ENCODE data around the gene CDT1. TPM values are rescaled to one million over a fixed set of nuclear protein-coding genes. Genes with fewer than 3 reads are reported as not detected.

CDT1 gene
- total and polyA plus RNA-seq, 4 donors = 2.0 to 5.8 (median 3.3) TPM

GRCh38 chr16:88812513-88813268 lies 9.1 kb downstream of the CDT1 start:
- no peaks in the 10 kb centered on the region for H3K9me3 ChIP-seq (ENCODE audit: control insufficient read depth in 4 of 4, insufficient read depth in 3 of 4, low read length in 3 of 4)
- TF ChIP-seq CTCF (IDR thresholded peaks at IDR 0.05; ENCODE audit: control extremely low read depth, extremely low read depth) = no peak
- no peaks in the 10 kb centered on the region for H3K27me3 ChIP-seq (ENCODE audit: control insufficient read depth in 3 of 3, insufficient read depth in 3 of 3, low read length in 2 of 3)
- peaks cover 0 to 26% (median 9%) of the 10 kb centered on the region in 5 donors for H3K4me1 ChIP-seq (ENCODE audit: control insufficient read depth in 5 of 5, insufficient read depth in 5 of 5, low read length in 5 of 5)
- DNase-seq (peak in 2 of 3 donors; percentile 63 to 74), ATAC-seq (ENCODE audit: insufficient read depth, low FRiP score) (no peak)
- 34 to 41% methylated on average over 37 of the region's 37 CpGs for WGBS, 2 donors
- H3K27ac ChIP-seq (ENCODE audit: low read depth in 1 of 2, low read length in 1 of 2) = peak overlapping the region; percentile 81 to 85
- peaks cover 0 to 17% (median 5%) of the 10 kb centered on the region in 4 donors for H3K36me3 ChIP-seq (ENCODE audit: control insufficient read depth in 4 of 4, insufficient read depth in 4 of 4, low read length in 4 of 4)
- H3K9ac ChIP-seq (ENCODE audit: insufficient read depth in 1 of 2, low read length in 2 of 2) = no peak overlapping the region
- H3K4me3 ChIP-seq = peak overlapping the region; percentile 66

- H3K36me3 ChIP-seq (ENCODE audit: control insufficient read depth in 4 of 4, insufficient read depth in 4 of 4, low read length in 4 of 4) = peaks cover 0 to 12% (median 5%) of the 10 kb centered on the region in 4 donors
- H3K27me3 ChIP-seq (ENCODE audit: control insufficient read depth in 3 of 3, insufficient read depth in 3 of 3, low read length in 2 of 3) = no peaks in the 10 kb centered on the region
- H3K9me3 ChIP-seq (ENCODE audit: control insufficient read depth in 4 of 4, insufficient read depth in 3 of 4, low read length in 3 of 4) = no peaks in the 10 kb centered on the region
- H3K9ac ChIP-seq (ENCODE audit: insufficient read depth in 1 of 2, low read length in 2 of 2) = no peak overlapping the region
- peaks cover 0 to 34% (median 11%) of the 10 kb centered on the region in 5 donors for H3K4me1 ChIP-seq (ENCODE audit: control insufficient read depth in 5 of 5, insufficient read depth in 5 of 5, low read length in 5 of 5)
- H3K27ac ChIP-seq (ENCODE audit: low read depth in 1 of 2, low read length in 1 of 2) = no peak overlapping the region
- DNase-seq = no peak
- 62 to 74% methylated on average over 26 of the region's 26 CpGs for WGBS, 2 donors
- ATAC-seq (ENCODE audit: insufficient read depth, low FRiP score) = no peak
- no peak for TF ChIP-seq CTCF (IDR thresholded peaks at IDR 0.05; ENCODE audit: control extremely low read depth, extremely low read depth)
- H3K4me3 ChIP-seq = no peak overlapping the region
These were observed 9.9 kb downstream of the CDT1 start for GRCh38 chr16:88813269-88814143.

- no peaks in the 10 kb centered on the region for H3K27me3 ChIP-seq (ENCODE audit: control insufficient read depth in 3 of 3, insufficient read depth in 3 of 3, low read length in 2 of 3)
- 88 to 90% methylated on average over 13 of the region's 13 CpGs for WGBS, 2 donors
- H3K9me3 ChIP-seq (ENCODE audit: control insufficient read depth in 4 of 4, insufficient read depth in 3 of 4, low read length in 3 of 4) = no peaks in the 10 kb centered on the region
- no peak for DNase-seq
- no peak overlapping the region for H3K27ac ChIP-seq (ENCODE audit: low read depth in 1 of 2, low read length in 1 of 2)
- peaks cover 0 to 11% (median 4%) of the 10 kb centered on the region in 4 donors for H3K36me3 ChIP-seq (ENCODE audit: control insufficient read depth in 4 of 4, insufficient read depth in 4 of 4, low read length in 4 of 4)
- peaks cover 0 to 36% (median 11%) of the 10 kb centered on the region in 5 donors for H3K4me1 ChIP-seq (ENCODE audit: control insufficient read depth in 5 of 5, insufficient read depth in 5 of 5, low read length in 5 of 5)
- no peak for TF ChIP-seq CTCF (IDR thresholded peaks at IDR 0.05; ENCODE audit: control extremely low read depth, extremely low read depth)
- H3K9ac ChIP-seq (ENCODE audit: insufficient read depth in 1 of 2, low read length in 2 of 2) = no peak overlapping the region
- no peak overlapping the region for H3K4me3 ChIP-seq
- ATAC-seq (ENCODE audit: insufficient read depth, low FRiP score) = no peak
These were observed 10.5 kb downstream of the CDT1 start for GRCh38 chr16:88814144-88814502.
